ENCODE results near the gene PRICKLE3. TPM values are rescaled to one million over a fixed set of nuclear protein-coding genes. Genes with fewer than 3 reads are reported as not detected.

The PRICKLE3 gene
- total RNA-seq, 1 donor: 6.9 TPM

- Histone ChIP-seq H3K4me2 (ENCODE audit: insufficient read depth, low read length) (no peak overlapping the region), H3K4me3 (ENCODE audit: insufficient read depth, low read length) (no peak overlapping the region), H3K36me3 (ENCODE audit: insufficient read depth, low read length) (no peaks in the 10 kb centered on the region), H3K79me2 (ENCODE audit: insufficient read depth, low read length) (no peaks in the 10 kb centered on the region), H3K4me1 (ENCODE audit: insufficient read depth, low read length) (no peaks in the 10 kb centered on the region), H4K20me1 (ENCODE audit: insufficient read depth, low read length) (no peaks in the 10 kb centered on the region), H3K27ac (ENCODE audit: low read depth, low read length) (no peak overlapping the region), H3K27me3 (ENCODE audit: insufficient read depth, low read length) (peaks cover 2% of the 10 kb centered on the region), H3K9me3 (ENCODE audit: low read depth, low read length) (no peaks in the 10 kb centered on the region), H2AFZ (ENCODE audit: low read length) (no peak overlapping the region)
- peak; percentile 50 for DNase-seq (ENCODE audit: insufficient read length, low spot score, missing footprints)
- no peak for TF ChIP-seq CTCF (IDR thresholded peaks at IDR 0.05; ENCODE audit: extremely low read depth, low read depth, low read length)
These were observed 41.6 kb upstream of the PRICKLE3 start for GRCh38 chrX:49227726-49228125.

- Histone ChIP-seq H4K20me1 (ENCODE audit: insufficient read depth, low read length) (no peaks in the 10 kb centered on the region), H3K79me2 (ENCODE audit: insufficient read depth, low read length) (no peaks in the 10 kb centered on the region), H3K4me1 (ENCODE audit: insufficient read depth, low read length) (no peaks in the 10 kb centered on the region), H3K4me2 (ENCODE audit: insufficient read depth, low read length) (no peak overlapping the region), H3K9me3 (ENCODE audit: low read depth, low read length) (no peaks in the 10 kb centered on the region), H3K4me3 (ENCODE audit: insufficient read depth, low read length) (no peak overlapping the region), H3K27ac (ENCODE audit: low read depth, low read length) (no peak overlapping the region), H3K27me3 (ENCODE audit: insufficient read depth, low read length) (peaks cover 2% of the 10 kb centered on the region), H2AFZ (ENCODE audit: low read length) (no peak overlapping the region), H3K36me3 (ENCODE audit: insufficient read depth, low read length) (no peaks in the 10 kb centered on the region)
- TF ChIP-seq CTCF (IDR thresholded peaks at IDR 0.05; ENCODE audit: extremely low read depth, low read depth, low read length): no peak
- DNase-seq (ENCODE audit: insufficient read length, low spot score, missing footprints): peak; percentile 54
These were observed 40.8 kb upstream of the PRICKLE3 start for GRCh38 chrX:49226946-49227345.

DNA sequence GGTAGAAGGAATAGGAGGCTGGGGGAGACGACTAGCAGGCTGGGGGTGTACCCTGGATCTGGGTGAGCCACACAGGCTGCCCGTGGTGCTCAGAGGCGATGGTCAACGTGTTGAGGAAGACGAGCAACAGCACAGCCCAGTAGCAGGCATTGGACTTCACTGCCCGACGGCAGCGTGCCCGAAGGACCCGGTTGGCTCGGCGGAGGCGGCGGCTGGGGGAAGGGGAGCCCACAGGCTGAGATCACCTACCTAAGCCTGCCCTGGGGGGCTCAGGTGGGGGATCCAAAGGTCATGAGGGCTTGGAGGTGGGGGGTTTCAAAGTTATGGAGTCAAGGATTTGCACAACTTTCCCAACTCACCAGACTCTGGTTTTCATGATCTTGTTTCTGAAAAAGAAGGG is 39.7 kb upstream of the PRICKLE3 start:
- no peaks in the 10 kb centered on the region for H3K9me3 ChIP-seq (ENCODE audit: low read depth, low read length)
- peak; percentile 50 for DNase-seq (ENCODE audit: insufficient read length, low spot score, missing footprints)
- no peaks in the 10 kb centered on the region for H3K36me3 ChIP-seq (ENCODE audit: insufficient read depth, low read length)
- no peak for TF ChIP-seq CTCF (IDR thresholded peaks at IDR 0.05; ENCODE audit: extremely low read depth, low read depth, low read length)
- no peaks in the 10 kb centered on the region for H3K4me1 ChIP-seq (ENCODE audit: insufficient read depth, low read length)
- no peak overlapping the region for H2AFZ ChIP-seq (ENCODE audit: low read length)
- no peaks in the 10 kb centered on the region for H4K20me1 ChIP-seq (ENCODE audit: insufficient read depth, low read length)
- no peak overlapping the region for H3K27ac ChIP-seq (ENCODE audit: low read depth, low read length)
- no peak overlapping the region for H3K4me3 ChIP-seq (ENCODE audit: insufficient read depth, low read length)
- H3K79me2 ChIP-seq (ENCODE audit: insufficient read depth, low read length): no peaks in the 10 kb centered on the region
- peaks cover 2% of the 10 kb centered on the region for H3K27me3 ChIP-seq (ENCODE audit: insufficient read depth, low read length)
- no peak overlapping the region for H3K4me2 ChIP-seq (ENCODE audit: insufficient read depth, low read length)

GRCh38 chrX:49221868-49222267 is 35.7 kb upstream of the PRICKLE3 start:
- H3K4me1 ChIP-seq (ENCODE audit: insufficient read depth, low read length): no peaks in the 10 kb centered on the region

More at GRCh38 chrX:49221868-49222267, 35.7 kb upstream of the PRICKLE3 start:
- H3K9me3 ChIP-seq (ENCODE audit: low read depth, low read length): no peaks in the 10 kb centered on the region
- H3K36me3 ChIP-seq (ENCODE audit: insufficient read depth, low read length): no peaks in the 10 kb centered on the region
- no peak overlapping the region for H3K4me2 ChIP-seq (ENCODE audit: insufficient read depth, low read length)
- no peak for TF ChIP-seq CTCF (IDR thresholded peaks at IDR 0.05; ENCODE audit: extremely low read depth, low read depth, low read length)
- no peak overlapping the region for H3K4me3 ChIP-seq (ENCODE audit: insufficient read depth, low read length)
- peaks cover 2% of the 10 kb centered on the region for H3K27me3 ChIP-seq (ENCODE audit: insufficient read depth, low read length)
- H3K79me2 ChIP-seq (ENCODE audit: insufficient read depth, low read length): no peaks in the 10 kb centered on the region
- no peak for DNase-seq (ENCODE audit: insufficient read length, low spot score, missing footprints)
- no peak overlapping the region for H3K27ac ChIP-seq (ENCODE audit: low read depth, low read length)
- no peaks in the 10 kb centered on the region for H4K20me1 ChIP-seq (ENCODE audit: insufficient read depth, low read length)
- H2AFZ ChIP-seq (ENCODE audit: low read length): no peak overlapping the region

Data from osteoblast (primary cell).